ENCODE measurements around the gene MAPK8IP2. TPM values are rescaled to one million over a fixed set of nuclear protein-coding genes. Genes with fewer than 3 reads are reported as not detected.

Gene MAPK8IP2
- polyA plus RNA-seq, 1 donor (not counting 4 experiments of a cell fraction or from before 2014, with no cell fraction given) = 0.29 TPM

DNA sequence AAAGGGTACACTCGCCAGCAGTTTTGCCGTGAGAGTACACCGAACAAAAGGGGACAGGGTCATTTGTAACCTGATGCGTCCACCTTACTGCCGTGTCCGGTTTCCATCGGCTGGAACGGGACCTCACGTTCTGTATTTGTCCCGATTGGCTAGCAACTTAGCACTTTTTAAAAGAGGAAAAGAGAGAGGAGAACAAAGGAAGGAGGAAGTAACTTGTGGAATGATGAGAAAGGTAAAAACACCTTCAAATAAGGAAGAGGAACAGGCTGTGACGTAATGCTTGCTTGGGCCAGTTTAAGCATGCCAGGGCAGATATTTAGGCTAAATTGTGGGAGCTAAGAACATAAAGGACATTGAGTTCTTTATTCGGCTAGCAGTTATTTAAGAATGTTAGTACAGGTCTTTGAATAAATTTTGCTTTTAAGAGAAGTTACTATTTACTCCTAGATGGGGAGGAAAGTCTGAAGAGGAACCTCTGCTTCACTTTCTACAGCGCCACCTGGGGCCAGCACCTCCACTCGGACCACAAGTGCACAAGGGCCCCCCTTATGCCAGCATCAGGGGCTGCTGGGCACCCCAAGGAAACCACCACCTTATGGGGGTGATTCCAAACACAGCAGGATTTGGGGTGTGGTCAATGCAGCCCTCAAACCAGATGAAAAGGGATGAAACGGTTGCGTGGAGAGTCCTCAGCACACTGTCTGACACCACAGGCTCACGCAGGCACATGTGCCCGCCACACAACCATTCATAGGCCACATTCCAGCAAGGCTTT, 21.5 kb downstream of the MAPK8IP2 start:
- no peak for DNase-seq (ENCODE audit: low read depth, low spot score)
- Histone ChIP-seq H3K27ac (ENCODE audit: control insufficient read depth, insufficient read depth, low read length) (peak overlapping the region; percentile 73), H3K27me3 (ENCODE audit: control insufficient read depth, extremely low read depth, insufficient read depth, low read length) (no peaks in the 10 kb centered on the region), H4K20me1 (ENCODE audit: control insufficient read depth, extremely low read depth, insufficient read depth, low read length) (no peaks in the 10 kb centered on the region), H3K4me3 (ENCODE audit: control insufficient read depth in 2 of 3, extremely low read depth in 1 of 3, insufficient read depth in 2 of 3, low read depth in 1 of 3, low read length in 3 of 3) (peak overlapping the region; percentile 22 to 68 (median 26)), H3K4me1 (ENCODE audit: control insufficient read depth, extremely low read depth, insufficient read depth, low read length) (peaks cover 33% of the 10 kb centered on the region), H3K4me2 (ENCODE audit: control insufficient read depth, extremely low read depth, insufficient read depth, low read depth, low read length) (peak overlapping the region; percentile 99), H3K9me3 (ENCODE audit: control insufficient read depth, low read depth, low read length) (no peaks in the 10 kb centered on the region), H3K9me1 (ENCODE audit: control insufficient read depth, extremely low read depth, insufficient read depth, low read length) (no peaks in the 10 kb centered on the region), H3K9ac (ENCODE audit: control insufficient read depth, extremely low read depth, insufficient read depth, low read length) (peak overlapping the region; percentile 72), H2AFZ (ENCODE audit: control insufficient read depth, low read length) (peak overlapping the region; percentile 62), H3K79me2 (ENCODE audit: control insufficient read depth, insufficient read depth, low read length) (peaks cover 6% of the 10 kb centered on the region), H3K36me3 (ENCODE audit: control insufficient read depth in 2 of 2, extremely low read depth in 1 of 2, insufficient read depth in 2 of 2, low read length in 2 of 2) (peaks cover 0 to 9% of the 10 kb centered on the region in 2 experiments)
- TF ChIP-seq EZH2 (IDR thresholded peaks at IDR 0.05; ENCODE audit: low read length) = no peak
- TF ChIP-seq, protein P1, sequence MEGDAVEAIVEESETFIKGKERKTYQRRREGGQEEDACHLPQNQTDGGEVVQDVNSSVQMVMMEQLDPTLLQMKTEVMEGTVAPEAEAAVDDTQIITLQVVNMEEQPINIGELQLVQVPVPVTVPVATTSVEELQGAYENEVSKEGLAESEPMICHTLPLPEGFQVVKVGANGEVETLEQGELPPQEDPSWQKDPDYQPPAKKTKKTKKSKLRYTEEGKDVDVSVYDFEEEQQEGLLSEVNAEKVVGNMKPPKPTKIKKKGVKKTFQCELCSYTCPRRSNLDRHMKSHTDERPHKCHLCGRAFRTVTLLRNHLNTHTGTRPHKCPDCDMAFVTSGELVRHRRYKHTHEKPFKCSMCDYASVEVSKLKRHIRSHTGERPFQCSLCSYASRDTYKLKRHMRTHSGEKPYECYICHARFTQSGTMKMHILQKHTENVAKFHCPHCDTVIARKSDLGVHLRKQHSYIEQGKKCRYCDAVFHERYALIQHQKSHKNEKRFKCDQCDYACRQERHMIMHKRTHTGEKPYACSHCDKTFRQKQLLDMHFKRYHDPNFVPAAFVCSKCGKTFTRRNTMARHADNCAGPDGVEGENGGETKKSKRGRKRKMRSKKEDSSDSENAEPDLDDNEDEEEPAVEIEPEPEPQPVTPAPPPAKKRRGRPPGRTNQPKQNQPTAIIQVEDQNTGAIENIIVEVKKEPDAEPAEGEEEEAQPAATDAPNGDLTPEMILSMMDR (optimal IDR thresholded peaks at IDR 0.05 in 1 of 3, IDR thresholded peaks at IDR 0.05 in 1 of 3, conservative IDR thresholded peaks at IDR 0.05 in 1 of 3; ENCODE audit: extremely low read depth in 1 of 3, insufficient read depth in 2 of 3, low read length in 3 of 3) = peak; percentile 43 to 59 (median 49)
- peak; percentile 67 for FAIRE-seq
- dilution Hi-C loops (cut with MboI; ENCODE audit: extremely low pct_ligation_motif_present, low sequenced_read_pairs) = no loop called here

DNA sequence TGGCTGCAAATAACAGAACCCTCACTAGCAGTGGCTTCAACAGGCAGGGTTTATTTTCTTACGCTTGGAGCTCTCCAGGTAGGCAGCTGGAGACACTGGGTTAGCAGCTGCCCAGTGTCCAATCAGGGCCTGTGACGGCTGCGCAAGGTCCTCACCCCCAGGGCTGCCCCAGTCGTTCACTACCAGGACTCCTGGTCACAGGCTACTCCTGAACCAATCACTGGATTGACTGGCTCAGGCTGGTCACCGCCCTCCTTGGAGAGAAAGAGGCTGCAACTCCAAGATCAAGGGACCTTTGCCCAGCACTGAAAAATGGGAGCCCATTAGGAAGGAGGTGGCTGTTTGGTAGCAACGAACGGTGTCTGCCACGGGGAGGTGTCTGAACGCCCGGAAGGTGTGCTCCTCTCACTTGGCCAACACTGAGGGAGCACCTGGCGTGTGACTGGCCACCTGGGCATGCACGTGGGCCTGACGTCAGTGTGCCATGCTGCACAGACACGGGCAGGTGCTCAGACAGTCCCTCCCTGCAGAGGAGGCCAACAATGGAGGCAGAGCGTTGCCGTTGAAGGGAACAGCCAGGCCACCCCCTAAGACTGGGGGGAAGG, 22.2 kb downstream of the MAPK8IP2 start:
- Histone ChIP-seq H3K4me2 (ENCODE audit: control insufficient read depth, extremely low read depth, insufficient read depth, low read depth, low read length) (peak overlapping the region; percentile 99), H3K9me1 (ENCODE audit: control insufficient read depth, extremely low read depth, insufficient read depth, low read length) (no peaks in the 10 kb centered on the region), H3K4me1 (ENCODE audit: control insufficient read depth, extremely low read depth, insufficient read depth, low read length) (peaks cover 37% of the 10 kb centered on the region), H3K4me3 (ENCODE audit: control insufficient read depth in 2 of 3, extremely low read depth in 1 of 3, insufficient read depth in 2 of 3, low read depth in 1 of 3, low read length in 3 of 3) (no peak overlapping the region), H3K79me2 (ENCODE audit: control insufficient read depth, insufficient read depth, low read length) (peaks cover 11% of the 10 kb centered on the region), H3K27me3 (ENCODE audit: control insufficient read depth, extremely low read depth, insufficient read depth, low read length) (no peaks in the 10 kb centered on the region), H3K9ac (ENCODE audit: control insufficient read depth, extremely low read depth, insufficient read depth, low read length) (peak overlapping the region; percentile 72), H2AFZ (ENCODE audit: control insufficient read depth, low read length) (peak overlapping the region; percentile 58), H4K20me1 (ENCODE audit: control insufficient read depth, extremely low read depth, insufficient read depth, low read length) (no peaks in the 10 kb centered on the region), H3K36me3 (ENCODE audit: control insufficient read depth in 2 of 2, extremely low read depth in 1 of 2, insufficient read depth in 2 of 2, low read length in 2 of 2) (peaks cover 0 to 9% of the 10 kb centered on the region in 2 experiments), H3K27ac (ENCODE audit: control insufficient read depth, insufficient read depth, low read length) (peak overlapping the region; percentile 73), H3K9me3 (ENCODE audit: control insufficient read depth, low read depth, low read length) (no peaks in the 10 kb centered on the region)
- TF ChIP-seq, protein P1 (optimal IDR thresholded peaks at IDR 0.05 in 1 of 3, IDR thresholded peaks at IDR 0.05 in 1 of 3, conservative IDR thresholded peaks at IDR 0.05 in 1 of 3; ENCODE audit: extremely low read depth in 1 of 3, insufficient read depth in 2 of 3, low read length in 3 of 3) = peak; percentile 15 to 43 (median 25)
- no peak for TF ChIP-seq EZH2 (IDR thresholded peaks at IDR 0.05; ENCODE audit: low read length)
- dilution Hi-C loops (cut with MboI; ENCODE audit: extremely low pct_ligation_motif_present, low sequenced_read_pairs) = no loop called here
- FAIRE-seq = peak; percentile 87
- no peak for DNase-seq (ENCODE audit: low read depth, low spot score)

Measured in keratinocyte (primary cell).